Peyer's patch (tissue), 4 donors: Measurements from ENCODE around the gene SPC24. TPM values are rescaled to one million over a fixed set of nuclear protein-coding genes. Genes with fewer than 3 reads are reported as not detected.
A peak's percentile ranks its signal among the peaks of the same experiment; 100 is the strongest.
"Not testable (repeated sequence)": the region's sequence is repeated elsewhere in the genome, so short reads cannot be mapped to it uniquely, and the experiment has no call there.

Source experiments
- DNase-seq, 3 donors: peaks; one replicate each; pipeline ENCODE4 v3.0.0-alpha.2; 2017 to 2019
- H3K27ac ChIP-seq, 4 donors: fragments of 200-600 bp; sonication (generic); one replicate each; pipeline ENCODE4 v1.5.1; 2016 to 2019
- H3K27me3 ChIP-seq, 2 donors: fragments of 200-600 bp; sonication (generic); one replicate each; pipeline ENCODE4 v1.5.1; 2019
- H3K36me3 ChIP-seq, 3 donors: fragments of 200-600 bp; sonication (generic); one replicate each; pipeline ENCODE4 v1.5.1; 2016 to 2019
- H3K4me1 ChIP-seq, 4 donors: fragments of 200-600 bp; sonication (generic); one replicate each; pipeline ENCODE4 v1.5.1; 2016 to 2019
- H3K4me3 ChIP-seq, 4 donors: fragments of 200-600 bp; sonication (generic); 1 replicate in 3 of 4; 2 replicates in 1 of 4; pipeline ENCODE4 v1.5.1; 2016 to 2019; ENCODE audit warnings: mild to moderate bottlenecking in 1 of 4
- H3K9me3 ChIP-seq, 4 donors: fragments of 200-600 bp; sonication (generic); one replicate each; pipeline ENCODE4 v1.5.1; 2016 to 2019; ENCODE audit warnings: mild to moderate bottlenecking in 1 of 4
- CTCF ChIP-seq, 6 experiments: fragments of 450-650 bp in 4 of 6; fragments of 200-600 bp in 2 of 6; sonication (generic) in 1 of 6; IDR thresholded peaks; one replicate each; pipeline ENCODE4 v1.5.1; 2017 to 2019; ENCODE audit warnings: antibody characterized with exemption in 6 of 6, mild to moderate bottlenecking in 3 of 6, moderate library complexity in 1 of 6
- POLR2A ChIP-seq, 2 donors: fragments of 450-650 bp; IDR thresholded peaks; one replicate each; pipeline ENCODE4 v1.5.1; 2017; ENCODE audit warnings: antibody characterized with exemption in 2 of 2, mild to moderate bottlenecking in 2 of 2, moderate library complexity in 2 of 2
- total RNA-seq, 4 donors: library from RNA; depleted of rRNA; stranded (reverse); fragments of >200 nt; gene quantifications; one replicate each; pipeline ENCODE4 v1.1.0, GENCODE V29; 2016

Gene SPC24
- total RNA-seq, 4 donors from 2014 or later, result 1.7 to 28.9 (median 8.4) TPM

GRCh38 chr19:11190501-11190900, 34.9 kb upstream of the SPC24 start:
- Histone ChIP-seq H3K4me1 (peaks cover 0 to 61% (median 0%) of the 10 kb centered on the region in 4 donors), H3K27ac (peak overlapping the region in 3 of 4 donors; percentile 31 to 93 (median 53)), H3K36me3 (peaks cover 0 to 26% (median 0%) of the 10 kb centered on the region in 3 donors), H3K4me3 (no peak overlapping the region), H3K27me3 (no peaks in the 10 kb centered on the region), H3K9me3 (no peaks in the 10 kb centered on the region)
- no peak for TF ChIP-seq POLR2A (IDR thresholded peaks at IDR 0.05)
- no peak for TF ChIP-seq CTCF (IDR thresholded peaks at IDR 0.05)
- no peak for DNase-seq

GRCh38 chr19:11187441-11187840, 31.9 kb upstream of the SPC24 start:
- DNase-seq, result no peak
- Histone ChIP-seq H3K4me1 (peaks cover 0 to 34% (median 0%) of the 10 kb centered on the region in 4 donors), H3K27ac (peak overlapping the region in 1 of 4 donors; percentile 41), H3K9me3 (no peaks in the 10 kb centered on the region), H3K4me3 (no peak overlapping the region), H3K27me3 (no peaks in the 10 kb centered on the region), H3K36me3 (peaks cover 0 to 16% (median 0%) of the 10 kb centered on the region in 3 donors)
- no peak for TF ChIP-seq POLR2A (IDR thresholded peaks at IDR 0.05)
- no peak for TF ChIP-seq CTCF (IDR thresholded peaks at IDR 0.05)

GRCh38 chr19:11182994-11183393, 27.4 kb upstream of the SPC24 start:
- no peak overlapping the region for H3K4me3 ChIP-seq
- DNase-seq, result no peak
- peaks cover 0 to 24% (median 5%) of the 10 kb centered on the region in 4 donors for H3K4me1 ChIP-seq
- no peaks in the 10 kb centered on the region for H3K27me3 ChIP-seq
- no peak overlapping the region for H3K27ac ChIP-seq
- no peaks in the 10 kb centered on the region for H3K9me3 ChIP-seq
- H3K36me3 ChIP-seq, result peaks cover 0 to 16% (median 0%) of the 10 kb centered on the region in 3 donors
- TF ChIP-seq POLR2A (IDR thresholded peaks at IDR 0.05) (no peak), CTCF (IDR thresholded peaks at IDR 0.05) (no peak)

GRCh38 chr19:11181488-11181887, 25.9 kb upstream of the SPC24 start:
- Histone ChIP-seq H3K27ac (peak overlapping the region in 2 of 4 donors; percentile 38 to 58), H3K9me3 (no peaks in the 10 kb centered on the region), H3K4me1 (peaks cover 0 to 13% (median 5%) of the 10 kb centered on the region in 4 donors), H3K4me3 (no peak overlapping the region), H3K27me3 (no peaks in the 10 kb centered on the region), H3K36me3 (peaks cover 0 to 29% (median 0%) of the 10 kb centered on the region in 3 donors)
- no peak for DNase-seq
- TF ChIP-seq POLR2A (IDR thresholded peaks at IDR 0.05) (no peak), CTCF (IDR thresholded peaks at IDR 0.05) (no peak)

GRCh38 chr19:11180975-11181374, 25.4 kb upstream of the SPC24 start:
- H3K4me3 ChIP-seq, H3K9me3 ChIP-seq, H3K27me3 ChIP-seq, DNase-seq: not testable (repeated sequence)
- H3K27ac ChIP-seq, result peak overlapping the region in 2 of 4 donors; percentile 43 to 60
- H3K36me3 ChIP-seq, result peaks cover 0 to 34% (median 0%) of the 10 kb centered on the region in 3 donors
- peaks cover 0 to 13% (median 5%) of the 10 kb centered on the region in 4 donors for H3K4me1 ChIP-seq

- H3K4me1 ChIP-seq, result peaks cover 0 to 13% (median 5%) of the 10 kb centered on the region in 4 donors
- no peaks in the 10 kb centered on the region for H3K9me3 ChIP-seq
- no peak overlapping the region for H3K4me3 ChIP-seq
- H3K27me3 ChIP-seq, result no peaks in the 10 kb centered on the region
- TF ChIP-seq CTCF (IDR thresholded peaks at IDR 0.05) (no peak), POLR2A (IDR thresholded peaks at IDR 0.05) (no peak)
- H3K36me3 ChIP-seq, result peaks cover 0 to 35% (median 0%) of the 10 kb centered on the region in 3 donors
- H3K27ac ChIP-seq, result peak overlapping the region in 3 of 4 donors; percentile 25 to 60 (median 43)
- DNase-seq, result no peak
Observed at GRCh38 chr19:11180346-11180745, 24.8 kb upstream of the SPC24 start.
